ENCODE results near the gene TBRG1. TPM values are rescaled to one million over a fixed set of nuclear protein-coding genes. Genes with fewer than 3 reads are reported as not detected.

Gene TBRG1
- total RNA-seq, 1 donor from 2014 or later = 29.7 TPM

DNA sequence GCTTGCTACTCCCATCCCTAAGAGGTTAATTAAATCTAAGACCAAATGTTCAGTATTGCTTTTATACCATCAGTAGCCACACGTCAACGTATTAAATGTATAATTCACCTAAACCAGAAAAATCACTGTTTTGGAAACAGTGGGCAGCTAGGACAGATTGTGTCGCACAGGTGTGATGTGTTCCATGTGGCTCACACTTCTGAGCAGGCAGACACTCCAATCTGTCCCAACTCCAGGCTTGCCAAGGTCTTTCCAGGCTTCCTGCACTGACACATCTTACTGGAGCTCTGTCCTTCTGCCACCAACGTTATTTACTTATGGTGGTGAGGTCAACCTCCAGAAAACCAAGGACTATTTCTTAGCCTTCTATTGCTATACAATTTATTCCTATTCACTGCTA, 39.4 kb downstream of the TBRG1 start:
- peaks cover 0 to 4% of the 10 kb centered on the region in 2 donors for H3K36me3 ChIP-seq
- no peak for DNase-seq (ENCODE audit: extremely low spot score in 2 of 2)
- no peak overlapping the region for H3K27ac ChIP-seq
- no peak overlapping the region for H3K4me3 ChIP-seq
- H3K27me3 ChIP-seq = no peaks in the 10 kb centered on the region
- TF ChIP-seq, protein P1, sequence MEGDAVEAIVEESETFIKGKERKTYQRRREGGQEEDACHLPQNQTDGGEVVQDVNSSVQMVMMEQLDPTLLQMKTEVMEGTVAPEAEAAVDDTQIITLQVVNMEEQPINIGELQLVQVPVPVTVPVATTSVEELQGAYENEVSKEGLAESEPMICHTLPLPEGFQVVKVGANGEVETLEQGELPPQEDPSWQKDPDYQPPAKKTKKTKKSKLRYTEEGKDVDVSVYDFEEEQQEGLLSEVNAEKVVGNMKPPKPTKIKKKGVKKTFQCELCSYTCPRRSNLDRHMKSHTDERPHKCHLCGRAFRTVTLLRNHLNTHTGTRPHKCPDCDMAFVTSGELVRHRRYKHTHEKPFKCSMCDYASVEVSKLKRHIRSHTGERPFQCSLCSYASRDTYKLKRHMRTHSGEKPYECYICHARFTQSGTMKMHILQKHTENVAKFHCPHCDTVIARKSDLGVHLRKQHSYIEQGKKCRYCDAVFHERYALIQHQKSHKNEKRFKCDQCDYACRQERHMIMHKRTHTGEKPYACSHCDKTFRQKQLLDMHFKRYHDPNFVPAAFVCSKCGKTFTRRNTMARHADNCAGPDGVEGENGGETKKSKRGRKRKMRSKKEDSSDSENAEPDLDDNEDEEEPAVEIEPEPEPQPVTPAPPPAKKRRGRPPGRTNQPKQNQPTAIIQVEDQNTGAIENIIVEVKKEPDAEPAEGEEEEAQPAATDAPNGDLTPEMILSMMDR (IDR thresholded peaks at IDR 0.05) = no peak
- TF ChIP-seq POLR2AphosphoS5 (IDR thresholded peaks at IDR 0.05; ENCODE audit: insufficient read depth in 1 of 2, low read depth in 1 of 2) (no peak), POLR2A (IDR thresholded peaks at IDR 0.05) (no peak)
- H3K9me3 ChIP-seq = no peaks in the 10 kb centered on the region
- no peaks in the 10 kb centered on the region for H3K4me1 ChIP-seq
- intact Hi-C loops (cut with DNase I) = no loop called here

DNA sequence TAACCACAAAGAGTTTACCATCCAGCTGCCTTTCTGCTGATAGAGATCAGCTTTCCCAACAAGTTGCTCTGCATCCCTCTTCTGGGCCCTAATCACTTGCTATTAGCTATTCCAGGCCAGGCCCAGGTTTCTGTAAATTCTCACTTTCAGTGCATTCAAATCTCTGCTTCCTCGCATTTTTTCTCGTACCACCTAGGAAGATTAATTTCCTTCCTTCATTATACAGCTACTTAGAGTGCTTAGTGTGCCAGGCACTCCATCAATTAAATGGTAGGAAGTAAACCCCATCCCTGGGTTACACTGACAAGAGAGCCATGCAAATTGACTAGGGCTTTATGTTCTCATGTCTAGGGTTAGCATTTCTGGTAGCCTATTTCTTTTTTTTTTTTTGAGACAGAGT, 41.2 kb downstream of the TBRG1 start:
- TF ChIP-seq POLR2AphosphoS5 (IDR thresholded peaks at IDR 0.05; ENCODE audit: insufficient read depth in 1 of 2, low read depth in 1 of 2) = no peak
- no peak for TF ChIP-seq POLR2A (IDR thresholded peaks at IDR 0.05)
- TF ChIP-seq, protein P1 (IDR thresholded peaks at IDR 0.05) = no peak
- intact Hi-C loops (cut with DNase I) = no loop called here
- H3K36me3 ChIP-seq = peaks cover 0 to 6% of the 10 kb centered on the region in 2 donors

DNA sequence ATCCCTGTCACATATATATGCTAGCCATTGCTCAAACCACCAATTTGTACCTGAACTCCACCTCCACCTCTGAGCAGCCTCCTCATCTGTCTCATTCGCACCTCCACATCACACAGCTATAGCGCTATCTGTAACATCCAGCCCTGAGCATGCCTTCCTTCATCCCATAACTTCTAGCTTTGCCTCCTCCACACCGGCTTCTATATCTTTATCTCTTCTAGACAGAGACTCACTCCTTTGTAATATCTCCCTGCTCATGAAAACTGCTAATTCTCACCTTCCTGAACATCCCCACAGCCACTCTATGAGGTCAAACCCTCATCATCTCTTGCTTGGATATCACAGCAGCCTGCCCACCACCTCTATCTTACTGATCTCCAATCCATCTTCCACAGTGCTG, 44.9 kb downstream of the TBRG1 start:
- Histone ChIP-seq H3K36me3 (peaks cover 0 to 6% of the 10 kb centered on the region in 2 donors), H3K4me3 (no peak overlapping the region), H3K27ac (no peak overlapping the region), H3K4me1 (peaks cover 3% of the 10 kb centered on the region), H3K27me3 (no peaks in the 10 kb centered on the region), H3K9me3 (no peaks in the 10 kb centered on the region)
- intact Hi-C loops (cut with DNase I) = no loop called here
- DNase-seq (ENCODE audit: extremely low spot score in 2 of 2) = no peak
- TF ChIP-seq POLR2A (IDR thresholded peaks at IDR 0.05) (no peak), POLR2AphosphoS5 (IDR thresholded peaks at IDR 0.05; ENCODE audit: insufficient read depth in 1 of 2, low read depth in 1 of 2) (no peak)
- TF ChIP-seq, protein P1 (IDR thresholded peaks at IDR 0.05) = no peak

More for the DNA sequence above, 41.2 kb downstream of the TBRG1 start:
- no peak overlapping the region for H3K4me3 ChIP-seq
- no peaks in the 10 kb centered on the region for H3K4me1 ChIP-seq
- no peak overlapping the region for H3K27ac ChIP-seq
- H3K27me3 ChIP-seq = no peaks in the 10 kb centered on the region
- no peak for DNase-seq (ENCODE audit: extremely low spot score in 2 of 2)
- H3K9me3 ChIP-seq = no peaks in the 10 kb centered on the region

DNA sequence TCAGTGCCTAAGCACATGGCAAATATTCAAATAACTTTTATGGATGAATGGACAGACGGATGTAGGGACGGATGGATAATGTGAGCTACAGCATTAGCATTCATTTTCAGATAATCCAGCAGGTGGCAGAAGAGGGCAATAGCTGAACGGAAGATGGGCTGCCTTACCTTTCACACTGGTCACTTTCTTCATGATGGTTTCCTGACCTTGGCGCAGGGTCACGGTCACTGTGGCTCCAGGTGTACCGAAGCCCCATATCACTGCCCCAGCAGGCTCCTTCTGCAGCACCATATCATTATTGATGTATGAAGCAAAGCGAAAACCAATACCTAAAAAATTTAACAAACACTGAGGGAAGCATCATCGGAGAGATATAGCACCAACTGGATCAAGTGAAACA, 46.5 kb downstream of the TBRG1 start:
- peaks cover 13% of the 10 kb centered on the region for H3K4me1 ChIP-seq
- H3K4me3 ChIP-seq = no peak overlapping the region
- H3K27me3 ChIP-seq = no peaks in the 10 kb centered on the region
- H3K27ac ChIP-seq = no peak overlapping the region
- intact Hi-C loops (cut with DNase I) = no loop called here
- DNase-seq (ENCODE audit: extremely low spot score in 2 of 2) = no peak
- peaks cover 0 to 6% of the 10 kb centered on the region in 2 donors for H3K36me3 ChIP-seq
- H3K9me3 ChIP-seq = no peaks in the 10 kb centered on the region
- peak in 1 of 2 donors; percentile 23 for TF ChIP-seq POLR2AphosphoS5 (IDR thresholded peaks at IDR 0.05; ENCODE audit: insufficient read depth in 1 of 2, low read depth in 1 of 2)
- TF ChIP-seq, protein P1 (IDR thresholded peaks at IDR 0.05) = peak; percentile 70 to 78 (median 72)
- TF ChIP-seq POLR2A (IDR thresholded peaks at IDR 0.05) = no peak

DNA sequence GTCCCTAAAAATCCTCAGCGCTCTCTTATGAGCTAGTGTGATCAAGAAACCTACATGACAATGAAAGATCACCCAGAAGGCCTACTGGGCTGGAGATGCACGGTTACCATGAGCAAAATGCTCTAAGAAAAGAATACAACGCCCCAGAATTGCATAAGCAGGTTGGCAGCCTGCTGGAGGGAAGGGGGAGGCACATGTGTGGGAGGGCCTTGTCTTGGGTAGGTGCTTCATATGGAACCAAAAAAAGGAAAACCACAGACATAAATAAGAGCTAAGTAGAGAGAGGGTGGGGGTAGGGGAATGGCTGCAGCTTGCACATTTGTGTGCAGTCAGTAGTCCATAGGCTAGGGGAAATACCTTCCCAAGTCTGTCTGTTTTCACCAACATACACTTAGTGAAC, 48.1 kb downstream of the TBRG1 start:
- Histone ChIP-seq H3K36me3 (peaks cover 0 to 6% of the 10 kb centered on the region in 2 donors), H3K4me1 (peaks cover 17% of the 10 kb centered on the region), H3K27ac (no peak overlapping the region), H3K27me3 (no peaks in the 10 kb centered on the region), H3K9me3 (no peaks in the 10 kb centered on the region), H3K4me3 (no peak overlapping the region)
- TF ChIP-seq POLR2A (IDR thresholded peaks at IDR 0.05) (no peak), POLR2AphosphoS5 (IDR thresholded peaks at IDR 0.05; ENCODE audit: insufficient read depth in 1 of 2, low read depth in 1 of 2) (no peak)
- TF ChIP-seq, protein P1 (IDR thresholded peaks at IDR 0.05) = no peak
- DNase-seq (ENCODE audit: extremely low spot score in 2 of 2) = no peak
- intact Hi-C loops (cut with DNase I) = loop anchor here (5.0 kb wide), 2 partner anchors 77 to 167 kb away; no protein-coding TSS in a partner anchor
